VCaP (cell line): ENCODE measurements around the gene TP53AIP1.
A peak's percentile ranks its signal among the peaks of the same experiment; 100 is the strongest.

Source experiments
- H3K27ac ChIP-seq: fragments of 450-650 bp; 2 replicates; pipeline ENCODE4 v1.5.1; 2017
- CTCF ChIP-seq: fragments of 450-650 bp; conservative IDR thresholded peaks from 2 replicates; pipeline ENCODE4 v1.5.1; 2017; ENCODE audit warnings: mild to moderate bottlenecking, moderate library complexity

The TP53AIP1 gene

GRCh38 chr11:128905345-128906184, 37.1 kb downstream of the TP53AIP1 start:
- peak overlapping the region; percentile 79 for H3K27ac ChIP-seq
- peak; percentile 92 for TF ChIP-seq CTCF

- TF ChIP-seq CTCF: no peak
- peak overlapping the region; percentile 79 for H3K27ac ChIP-seq
These were observed 37.9 kb downstream of the TP53AIP1 start for GRCh38 chr11:128904656-128905344.

- peak overlapping the region; percentile 79 for H3K27ac ChIP-seq
These were observed 38.4 kb downstream of the TP53AIP1 start for GRCh38 chr11:128904303-128904655.

GRCh38 chr11:128903248-128904061, 39.2 kb downstream of the TP53AIP1 start:
- peak overlapping the region; percentile 79 for H3K27ac ChIP-seq
- no peak for TF ChIP-seq CTCF

More at GRCh38 chr11:128904303-128904655, 38.4 kb downstream of the TP53AIP1 start:
- TF ChIP-seq CTCF: no peak

- no peak overlapping the region for H3K27ac ChIP-seq
- no peak for TF ChIP-seq CTCF
These were observed 40.1 kb downstream of the TP53AIP1 start for GRCh38 chr11:128902515-128903066.

GRCh38 chr11:128901653-128902514, 40.8 kb downstream of the TP53AIP1 start:
- H3K27ac ChIP-seq: no peak overlapping the region
- no peak for TF ChIP-seq CTCF
